ENCODE data around the gene MYPN. TPM values are rescaled to one million over a fixed set of nuclear protein-coding genes. Genes with fewer than 3 reads are reported as not detected.
"Not testable (repeated sequence)": the region's sequence is repeated elsewhere in the genome, so short reads cannot be mapped to it uniquely, and the experiment has no call there.

The MYPN gene
- total RNA-seq, 1 experiment from 2014 or later = 1.5 TPM

DNA sequence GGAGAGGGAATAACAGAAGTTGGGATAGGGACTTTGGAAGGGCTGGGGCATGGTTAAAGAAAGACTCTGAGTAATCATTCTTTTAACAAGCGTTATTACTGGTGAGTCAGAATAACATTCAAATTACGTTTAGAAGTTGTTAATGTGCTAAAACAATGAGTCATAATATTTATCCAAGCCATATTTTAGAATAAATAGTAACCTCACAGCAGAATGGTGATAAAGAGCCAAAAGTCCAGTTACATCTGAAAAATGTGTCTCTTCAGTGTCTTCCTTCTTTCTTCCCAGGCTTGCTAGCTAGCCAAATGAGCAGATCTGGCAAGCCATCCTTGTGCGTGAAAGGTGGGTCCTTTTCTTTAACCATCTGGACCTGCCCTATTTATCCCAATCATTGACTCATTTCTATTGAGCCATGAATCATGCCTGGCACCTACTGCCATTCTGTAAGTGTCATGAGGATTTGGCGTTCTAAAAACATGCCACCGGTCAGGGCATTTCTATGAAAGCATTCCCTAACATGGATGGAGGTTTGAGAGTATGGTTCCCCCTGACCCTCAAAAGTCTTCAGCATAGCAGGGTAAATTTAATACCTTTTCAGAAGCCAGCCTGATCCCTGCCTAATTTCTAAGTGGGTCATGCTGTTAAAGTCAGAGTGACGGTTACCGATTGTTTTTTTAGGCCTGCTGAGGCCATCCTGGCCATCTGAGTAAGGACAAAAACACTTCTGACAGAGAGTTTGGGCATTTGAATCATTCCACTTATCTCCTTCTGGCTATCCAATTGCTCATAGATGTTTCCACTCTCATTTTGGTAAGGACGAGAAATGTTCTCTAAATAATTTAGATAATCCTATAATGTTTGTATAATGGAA, 26.9 kb downstream of the MYPN start:
- DNase-seq (ENCODE audit: low spot score) = peak; percentile 92

DNA sequence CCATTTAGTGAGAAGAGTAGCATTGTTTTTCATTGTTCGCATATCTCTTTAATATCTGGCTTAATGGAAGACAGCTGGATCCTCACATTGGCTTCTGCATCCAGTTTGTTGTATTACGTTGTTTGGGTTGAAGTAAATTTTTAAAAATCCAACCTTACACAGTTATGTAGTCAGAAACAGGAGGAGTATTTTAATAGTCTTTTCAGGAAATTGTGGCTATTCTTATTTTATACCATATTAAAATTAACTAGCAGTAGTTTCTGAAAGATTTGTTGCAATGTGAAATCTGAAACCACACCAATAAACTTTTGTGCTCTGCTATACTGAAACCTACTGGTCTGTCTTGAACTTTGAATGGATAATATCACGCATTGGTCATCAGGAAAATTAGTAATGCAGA, 27.9 kb downstream of the MYPN start:
- peak; percentile 38 for DNase-seq (ENCODE audit: low spot score)

DNA sequence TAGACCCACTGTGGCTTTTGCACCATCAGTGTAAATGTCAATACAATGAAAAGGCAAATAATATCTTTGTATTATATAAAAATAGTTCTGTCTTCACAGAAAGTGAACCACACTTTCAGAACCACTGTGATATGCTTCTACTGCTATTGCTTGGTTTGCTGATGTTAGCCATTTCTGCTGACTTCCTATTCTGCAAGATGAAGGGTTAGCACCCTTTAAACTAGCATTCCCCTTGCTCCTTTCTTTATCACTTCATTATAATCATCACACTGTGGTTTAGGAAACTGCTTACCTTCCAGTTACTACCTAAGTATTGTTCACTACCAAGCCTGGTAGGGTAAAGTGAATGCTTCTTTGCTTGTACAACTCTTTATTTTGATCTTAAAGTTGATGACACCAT, 29.2 kb downstream of the MYPN start:
- no peak for DNase-seq (ENCODE audit: low spot score)

GRCh38 chr10:68139448-68140272, 30.4 kb downstream of the MYPN start:
- no peak for DNase-seq (ENCODE audit: low spot score)

DNA sequence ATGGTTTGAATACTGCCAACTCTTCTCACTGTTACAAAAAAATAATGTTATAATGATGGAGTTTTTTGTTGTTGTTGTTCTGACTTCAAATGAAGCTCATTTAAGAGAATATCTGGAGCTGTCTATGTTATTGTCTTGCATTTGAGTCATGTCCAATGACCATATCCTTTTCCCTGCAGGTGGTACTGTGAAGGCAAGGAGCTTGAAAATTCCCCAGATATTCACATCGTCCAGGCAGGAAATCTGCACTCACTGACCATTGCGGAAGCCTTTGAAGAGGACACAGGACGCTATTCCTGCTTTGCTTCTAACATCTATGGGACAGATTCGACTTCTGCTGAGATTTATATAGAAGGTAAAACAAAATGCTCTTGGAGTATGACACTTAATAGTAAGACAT, 33.5 kb downstream of the MYPN start:
- peak; percentile 46 for DNase-seq (ENCODE audit: low spot score)

DNA sequence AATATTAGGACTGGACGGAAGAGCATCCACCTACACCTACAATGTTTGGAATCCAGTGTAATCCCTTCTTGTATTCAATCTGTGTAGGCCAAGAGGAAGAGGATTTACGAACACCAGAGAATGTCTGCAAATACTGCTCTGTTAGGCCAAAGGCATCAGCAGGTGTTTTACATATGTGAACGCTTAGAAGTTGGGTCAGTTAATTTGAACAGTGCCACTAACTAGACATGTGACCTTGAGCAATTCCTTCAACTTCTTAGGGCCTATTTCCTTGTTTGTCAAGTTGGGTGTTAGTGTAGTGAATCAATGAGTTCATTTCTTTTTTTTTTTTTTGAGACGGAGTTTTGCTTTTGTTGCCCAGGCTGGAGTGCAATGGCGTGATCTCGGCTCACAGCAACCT, 35.4 kb downstream of the MYPN start:
- no peak for DNase-seq (ENCODE audit: low spot score)

DNA sequence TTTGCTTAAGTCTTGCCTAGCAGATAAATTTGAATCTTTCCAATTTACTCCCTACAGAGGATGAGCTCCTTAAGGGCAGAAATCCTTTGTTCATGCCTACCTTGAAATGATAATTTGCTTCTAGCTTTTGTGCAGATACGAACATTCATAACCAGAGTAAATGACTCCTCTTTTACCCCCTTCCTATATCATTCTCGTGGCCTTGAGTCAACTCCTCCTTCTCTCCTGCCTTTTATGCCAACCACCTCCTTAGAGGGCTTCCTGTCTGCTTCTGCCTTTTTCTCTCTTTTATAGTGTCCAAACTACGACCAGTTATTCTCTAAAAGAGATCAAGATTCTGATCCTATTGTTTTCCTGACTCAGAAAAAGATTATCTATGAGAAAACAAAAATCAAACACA, 36.4 kb downstream of the MYPN start:
- DNase-seq (ENCODE audit: low spot score) = no peak

DNA sequence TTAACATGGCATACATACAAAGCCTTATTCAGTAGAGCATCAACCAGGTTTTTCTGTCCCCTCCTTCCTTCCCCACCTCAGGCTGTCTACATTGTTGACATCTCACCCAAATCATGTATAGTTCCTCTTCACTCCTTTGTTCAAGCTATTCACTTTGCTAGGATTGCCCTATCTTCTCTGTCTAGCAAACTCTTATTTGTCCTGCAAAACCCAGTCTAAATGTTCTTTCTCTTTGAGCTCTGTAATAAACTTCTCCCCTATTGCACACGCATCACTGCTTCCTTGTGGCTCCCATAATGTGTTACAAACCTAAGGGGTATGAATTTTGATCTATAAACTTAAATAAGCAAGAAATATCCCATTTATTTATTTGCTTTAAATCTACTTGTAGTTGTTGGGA, 36.8 kb downstream of the MYPN start:
- DNase-seq (ENCODE audit: low spot score) = no peak

DNA sequence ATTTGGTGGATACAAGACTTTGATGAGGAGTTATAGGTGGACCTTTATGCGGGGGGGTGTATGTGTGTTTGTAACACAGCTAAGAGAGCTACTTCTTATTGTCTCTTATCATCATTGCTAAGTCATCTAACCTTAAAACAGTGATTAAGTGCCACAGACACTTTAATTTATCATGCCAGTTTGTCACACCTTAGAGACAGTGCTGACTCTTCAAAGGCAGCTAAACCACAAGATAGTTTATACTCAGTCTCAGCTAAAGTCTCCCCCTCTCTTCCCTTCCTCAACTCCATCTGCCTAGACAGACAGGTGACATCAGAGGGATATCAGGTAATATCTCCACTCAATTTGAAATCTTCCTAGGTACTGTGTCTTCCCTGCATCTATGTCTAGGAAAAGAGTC, 42.2 kb downstream of the MYPN start:
- peak; percentile 35 for DNase-seq (ENCODE audit: low spot score)

- DNase-seq (ENCODE audit: low spot score) = peak; percentile 100
Measured at GRCh38 chr10:68153473-68154210, 44.4 kb downstream of the MYPN start.

GRCh38 chr10:68154211-68154497, 44.9 kb downstream of the MYPN start:
- peak; percentile 60 for DNase-seq (ENCODE audit: low spot score)

DNA sequence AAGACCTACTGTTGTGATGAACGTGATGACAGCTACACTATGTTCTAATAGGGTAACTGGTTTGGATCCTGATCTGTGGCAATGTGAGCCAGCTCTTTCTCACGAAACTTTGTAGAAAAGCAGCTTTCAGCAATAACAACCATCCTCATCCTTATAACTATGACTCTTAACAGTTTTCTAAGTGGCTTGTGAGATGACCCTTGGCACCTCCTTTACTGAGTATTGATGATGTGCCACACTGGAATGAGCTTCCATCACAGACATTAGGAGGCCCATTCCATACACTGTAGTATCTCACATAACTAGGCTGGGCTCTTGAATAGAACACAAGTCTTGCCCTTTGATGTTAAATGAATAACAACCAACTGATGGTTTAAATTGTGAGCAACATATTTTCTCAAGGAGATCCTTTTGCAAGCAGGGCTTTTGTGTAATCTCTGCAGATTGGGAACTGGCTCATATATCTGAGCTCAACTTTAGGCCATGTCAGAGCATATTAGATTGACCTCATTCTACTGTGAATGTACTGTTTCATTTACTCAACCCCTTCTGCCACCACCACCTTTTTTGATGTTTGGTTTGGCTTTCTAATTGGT, 46.4 kb downstream of the MYPN start:
- DNase-seq (ENCODE audit: low spot score) = no peak

DNA sequence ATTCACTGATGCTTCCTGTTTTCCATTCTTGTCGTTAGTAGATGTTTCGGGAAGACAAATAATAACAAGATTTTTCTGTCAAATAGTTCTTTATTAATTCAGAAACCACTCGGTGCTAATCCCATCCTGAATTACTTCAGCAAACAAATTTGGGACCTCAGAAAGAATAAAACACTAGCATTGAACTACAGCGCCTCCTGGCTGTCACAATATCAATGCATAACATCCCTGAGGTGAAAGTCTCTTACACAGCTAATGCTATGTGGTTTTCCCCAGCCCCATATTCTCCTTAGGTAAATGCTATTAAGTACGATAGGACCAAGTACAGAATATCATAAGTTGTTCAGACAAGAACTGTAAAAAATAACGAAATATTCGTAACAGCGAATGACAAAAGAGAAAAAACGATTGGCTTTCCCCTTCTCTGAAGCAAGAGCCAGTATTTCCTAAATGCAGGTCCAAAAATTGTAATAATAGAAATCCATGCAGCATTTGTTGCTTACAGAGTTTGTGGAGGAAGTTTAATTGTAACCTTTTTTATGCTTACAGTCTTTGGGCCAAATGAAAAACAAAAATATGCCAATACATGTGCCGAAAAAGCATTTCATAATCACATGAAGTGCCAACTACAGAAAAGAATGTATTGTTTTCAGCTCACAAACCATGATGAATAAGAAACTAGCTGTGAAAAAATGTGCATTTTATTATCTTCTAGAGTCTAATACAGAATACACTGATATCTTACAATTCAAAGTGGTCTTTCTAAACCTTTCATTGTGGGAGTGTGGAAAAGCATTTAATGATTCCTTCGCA, 47.3 kb downstream of the MYPN start:
- DNase-seq (ENCODE audit: low spot score) = peak; percentile 76

GRCh38 chr10:68157522-68157921, 48.2 kb downstream of the MYPN start:
- not testable (repeated sequence) for DNase-seq (ENCODE audit: low spot score)

GRCh38 chr10:68158031-68158430, 48.7 kb downstream of the MYPN start:
- no peak for DNase-seq (ENCODE audit: low spot score)

DNA sequence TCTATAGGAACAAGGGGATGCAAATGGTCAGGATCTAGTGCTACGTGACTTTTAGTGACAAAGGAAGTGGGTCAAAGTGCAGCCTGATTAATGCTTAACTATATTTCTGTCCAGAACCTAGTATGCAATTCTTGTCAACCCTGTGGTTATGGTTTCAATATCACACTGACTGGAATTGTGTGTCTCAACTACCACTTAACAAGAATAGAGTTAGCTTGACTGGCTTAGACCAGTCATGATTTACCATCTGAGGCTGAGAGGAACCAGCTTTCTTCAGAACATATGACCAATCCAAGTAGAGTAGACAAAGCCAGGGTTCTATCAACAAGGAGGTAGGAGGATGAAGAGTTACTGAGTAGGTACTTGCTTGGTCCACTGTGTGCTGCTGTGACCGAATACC, 54.4 kb downstream of the MYPN start:
- DNase-seq (ENCODE audit: low spot score) = no peak

DNA sequence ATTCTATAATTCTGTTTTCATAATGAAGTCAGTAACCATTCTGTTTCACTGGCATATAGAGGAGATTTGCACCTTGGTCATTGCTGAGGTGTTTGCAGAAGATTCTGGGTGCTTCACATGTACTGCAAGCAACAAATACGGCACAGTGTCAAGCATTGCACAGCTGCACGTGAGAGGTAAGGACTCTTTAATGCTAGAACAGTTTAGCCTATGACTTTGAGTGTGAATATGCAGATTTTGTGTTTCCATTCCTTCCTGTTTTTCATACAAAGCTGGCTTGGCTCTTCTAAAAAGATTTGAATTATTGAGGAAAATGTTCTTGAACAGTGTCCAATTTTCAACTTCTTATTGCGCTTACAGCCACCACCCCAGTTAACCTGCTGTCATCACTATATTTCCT, 56.4 kb downstream of the MYPN start:
- DNase-seq (ENCODE audit: low spot score) = no peak

- DNase-seq (ENCODE audit: low spot score) = no peak
Measured at GRCh38 chr10:68166871-68167585, 57.7 kb downstream of the MYPN start.

GRCh38 chr10:68167586-68168189, 58.4 kb downstream of the MYPN start:
- DNase-seq (ENCODE audit: low spot score) = no peak

GRCh38 chr10:68171539-68172080, 62.3 kb downstream of the MYPN start:
- DNase-seq (ENCODE audit: low spot score) = no peak

Data from A172 (cell line).